Gastroesophageal sphincter (tissue), 3 donors: ENCODE results near the gene ST8SIA5.

Experiments used
- EP300 ChIP-seq: sonication (generic); formaldehyde crosslinking; IDR thresholded peaks from one replicate; pipeline ENCODE4 v1.6.1; 2017; ENCODE audit warnings: antibody characterized with exemption, mild to moderate bottlenecking
- POLR2A ChIP-seq, 2 donors: fragments of 450-650 bp; IDR thresholded peaks; one replicate each; pipeline ENCODE4 v1.6.1; 2017; ENCODE audit warnings: antibody characterized with exemption in 2 of 2, mild to moderate bottlenecking in 2 of 2, moderate library complexity in 1 of 2
- POLR2AphosphoS5 ChIP-seq: sonication (generic); formaldehyde crosslinking; IDR thresholded peaks from one replicate; pipeline ENCODE4 v1.6.1; 2017; ENCODE audit warnings: antibody characterized with exemption
- TF ChIP-seq, protein P1 (sequence below), 4 experiments: fragments of 200-600 bp in 2 of 4; fragments of 450-650 bp in 2 of 4; sonication (generic) in 1 of 4; IDR thresholded peaks; one replicate each; pipeline ENCODE4 v1.5.1; 2017 to 2019; ENCODE audit warnings: antibody characterized with exemption in 4 of 4, mild to moderate bottlenecking in 2 of 4, moderate library complexity in 2 of 4

GRCh38 chr18:46650681-46651080 is 106.2 kb downstream of the ST8SIA5 start:
- TF ChIP-seq, protein P1, sequence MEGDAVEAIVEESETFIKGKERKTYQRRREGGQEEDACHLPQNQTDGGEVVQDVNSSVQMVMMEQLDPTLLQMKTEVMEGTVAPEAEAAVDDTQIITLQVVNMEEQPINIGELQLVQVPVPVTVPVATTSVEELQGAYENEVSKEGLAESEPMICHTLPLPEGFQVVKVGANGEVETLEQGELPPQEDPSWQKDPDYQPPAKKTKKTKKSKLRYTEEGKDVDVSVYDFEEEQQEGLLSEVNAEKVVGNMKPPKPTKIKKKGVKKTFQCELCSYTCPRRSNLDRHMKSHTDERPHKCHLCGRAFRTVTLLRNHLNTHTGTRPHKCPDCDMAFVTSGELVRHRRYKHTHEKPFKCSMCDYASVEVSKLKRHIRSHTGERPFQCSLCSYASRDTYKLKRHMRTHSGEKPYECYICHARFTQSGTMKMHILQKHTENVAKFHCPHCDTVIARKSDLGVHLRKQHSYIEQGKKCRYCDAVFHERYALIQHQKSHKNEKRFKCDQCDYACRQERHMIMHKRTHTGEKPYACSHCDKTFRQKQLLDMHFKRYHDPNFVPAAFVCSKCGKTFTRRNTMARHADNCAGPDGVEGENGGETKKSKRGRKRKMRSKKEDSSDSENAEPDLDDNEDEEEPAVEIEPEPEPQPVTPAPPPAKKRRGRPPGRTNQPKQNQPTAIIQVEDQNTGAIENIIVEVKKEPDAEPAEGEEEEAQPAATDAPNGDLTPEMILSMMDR (IDR thresholded peaks at IDR 0.05): no peak
- TF ChIP-seq POLR2A (IDR thresholded peaks at IDR 0.05) (no peak), POLR2AphosphoS5 (no peak), EP300 (no peak)
